ENCODE measurements around the gene TMEM204.

The TMEM204 gene

GRCh38 chr16:1534021-1535020, 855 bp downstream of the TMEM204 start:
- no peak for DNase-seq
- intact Hi-C loops (cut with DNase I) = no loop called here

DNA sequence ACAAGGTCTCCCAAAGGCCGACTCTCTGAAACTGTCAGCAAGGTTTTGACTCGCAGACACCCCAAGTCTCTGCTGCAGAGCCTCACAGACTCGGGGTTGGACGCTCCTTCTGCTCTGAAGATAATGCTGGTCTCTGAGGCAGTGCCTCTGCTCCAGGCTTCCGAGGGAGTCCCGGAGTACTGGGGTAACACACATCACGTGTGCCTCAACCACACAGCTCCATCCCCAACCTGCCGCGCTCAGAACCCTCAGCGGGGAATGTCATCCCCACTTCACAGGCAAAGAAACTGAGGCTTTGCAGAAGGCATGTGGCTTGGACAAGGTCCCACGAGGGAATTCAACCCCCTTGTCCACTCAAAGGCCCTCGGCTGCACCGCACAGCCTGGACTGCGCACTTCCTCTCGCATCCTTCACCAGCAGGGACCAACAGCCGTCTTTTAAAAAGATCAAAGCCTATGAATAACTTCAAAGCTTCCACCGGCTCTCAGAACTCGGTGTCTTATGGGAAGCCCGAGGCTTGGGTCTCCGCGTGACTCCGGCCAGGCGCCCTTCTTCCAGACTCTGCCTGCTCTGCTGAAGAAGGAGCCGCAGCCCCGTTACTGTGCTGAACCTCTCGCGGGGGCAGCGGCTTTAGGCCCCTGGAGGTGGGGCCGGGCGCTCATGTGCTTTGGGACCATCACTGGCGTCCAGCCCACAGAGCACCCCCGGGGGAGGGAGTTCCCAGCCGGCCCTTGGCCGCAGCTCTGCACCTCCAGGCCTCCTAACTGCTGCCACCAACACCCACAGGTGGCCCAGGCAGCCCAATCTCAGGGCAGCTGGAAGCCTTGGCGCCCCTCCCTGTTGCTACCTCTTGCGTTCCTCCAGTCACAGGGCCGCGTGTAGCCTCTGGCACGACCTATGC, 2.2 kb downstream of the TMEM204 start:
- intact Hi-C loops (cut with DNase I) = no loop called here
- no peak for DNase-seq

- no peak for DNase-seq
- intact Hi-C loops (cut with DNase I) = no loop called here
Observed at GRCh38 chr16:1536601-1537000, 3.1 kb downstream of the TMEM204 start.

DNA sequence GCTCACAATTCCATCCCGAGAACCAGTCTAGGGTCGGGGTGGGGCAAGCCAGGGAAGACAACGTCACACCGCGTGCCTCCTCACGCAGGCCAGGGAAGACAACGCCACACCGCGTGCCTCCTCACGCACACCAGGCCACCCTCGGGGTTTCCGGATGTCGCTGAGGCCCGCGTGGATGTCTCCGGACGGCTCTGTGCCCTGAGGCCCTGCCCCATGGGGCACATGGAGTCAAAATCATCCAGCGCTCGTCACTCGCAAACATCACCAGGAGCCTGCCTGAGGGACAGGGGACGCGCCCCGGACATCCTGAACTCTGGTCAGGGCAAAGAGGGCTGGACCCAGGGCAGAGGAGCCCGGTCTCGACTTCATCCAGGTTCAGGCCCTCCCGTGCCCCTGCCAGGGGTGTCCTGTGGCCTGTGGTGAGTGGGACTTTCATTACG, 3.7 kb downstream of the TMEM204 start:
- intact Hi-C loops (cut with DNase I) = no loop called here
- peak in 1 of 10 donors; percentile 78 for DNase-seq

DNA sequence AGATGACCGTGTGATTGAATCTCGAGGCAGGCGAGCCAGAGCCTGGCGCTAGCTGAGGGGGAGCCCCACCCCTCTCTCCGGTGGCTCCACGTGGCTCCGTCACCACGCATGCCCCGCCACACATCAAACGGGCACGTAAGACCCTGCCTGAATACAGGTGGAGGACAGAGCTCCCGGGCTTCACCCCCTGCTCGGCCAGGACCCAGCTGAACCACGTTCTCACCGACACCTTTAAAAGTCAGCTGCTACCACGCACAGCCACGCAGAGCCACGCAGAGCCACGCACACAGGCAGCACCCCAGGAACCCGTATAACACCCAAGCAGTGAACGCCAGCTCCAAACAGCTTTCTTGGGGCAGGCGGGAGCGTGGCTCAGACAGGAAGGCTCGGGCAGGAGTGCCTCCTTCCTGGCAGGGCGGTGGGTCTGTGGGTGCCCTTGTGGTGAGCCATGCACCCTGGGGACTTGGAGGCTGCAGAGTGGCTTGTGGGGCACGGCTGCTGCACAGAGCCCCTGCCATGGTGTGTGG, 4.4 kb downstream of the TMEM204 start:
- intact Hi-C loops (cut with DNase I) = no loop called here
- DNase-seq = no peak

DNA sequence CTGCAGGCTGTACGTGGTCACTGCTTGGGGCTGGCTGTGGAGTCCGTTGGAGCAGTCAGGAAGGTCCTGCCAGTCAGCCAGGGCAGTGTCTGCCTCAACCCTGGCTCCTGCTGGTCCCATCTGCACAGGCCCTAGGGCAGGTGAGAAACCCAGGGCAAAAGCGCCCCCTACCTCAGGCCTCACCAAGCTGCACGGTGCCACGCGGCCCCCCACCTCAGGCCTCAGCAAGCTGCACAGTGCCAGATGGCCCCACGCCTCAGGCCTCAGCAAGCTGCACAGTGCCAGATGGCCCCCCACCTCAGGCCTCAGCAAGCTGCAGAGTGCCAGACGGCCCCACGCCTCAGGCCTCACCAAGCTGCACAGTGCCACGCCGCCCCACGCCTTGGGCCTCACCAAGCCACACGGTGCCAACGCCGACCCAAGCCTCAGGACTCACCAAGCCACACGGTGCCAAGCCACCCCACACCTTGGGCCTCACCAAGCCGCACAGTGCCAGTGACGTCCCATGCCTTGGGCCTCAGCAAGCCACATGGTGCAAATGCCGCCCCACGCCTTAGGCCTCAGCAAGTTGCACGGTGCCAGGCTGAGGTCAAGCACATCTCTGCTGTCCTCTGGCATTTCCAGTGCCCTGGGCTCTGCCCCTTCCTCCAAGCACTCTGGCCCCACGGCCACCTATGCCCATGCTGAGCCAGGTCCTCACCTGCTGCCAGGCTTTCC, 5.5 kb downstream of the TMEM204 start:
- intact Hi-C loops (cut with DNase I) = no loop called here
- peak in 1 of 10 donors; percentile 78 for DNase-seq

DNA sequence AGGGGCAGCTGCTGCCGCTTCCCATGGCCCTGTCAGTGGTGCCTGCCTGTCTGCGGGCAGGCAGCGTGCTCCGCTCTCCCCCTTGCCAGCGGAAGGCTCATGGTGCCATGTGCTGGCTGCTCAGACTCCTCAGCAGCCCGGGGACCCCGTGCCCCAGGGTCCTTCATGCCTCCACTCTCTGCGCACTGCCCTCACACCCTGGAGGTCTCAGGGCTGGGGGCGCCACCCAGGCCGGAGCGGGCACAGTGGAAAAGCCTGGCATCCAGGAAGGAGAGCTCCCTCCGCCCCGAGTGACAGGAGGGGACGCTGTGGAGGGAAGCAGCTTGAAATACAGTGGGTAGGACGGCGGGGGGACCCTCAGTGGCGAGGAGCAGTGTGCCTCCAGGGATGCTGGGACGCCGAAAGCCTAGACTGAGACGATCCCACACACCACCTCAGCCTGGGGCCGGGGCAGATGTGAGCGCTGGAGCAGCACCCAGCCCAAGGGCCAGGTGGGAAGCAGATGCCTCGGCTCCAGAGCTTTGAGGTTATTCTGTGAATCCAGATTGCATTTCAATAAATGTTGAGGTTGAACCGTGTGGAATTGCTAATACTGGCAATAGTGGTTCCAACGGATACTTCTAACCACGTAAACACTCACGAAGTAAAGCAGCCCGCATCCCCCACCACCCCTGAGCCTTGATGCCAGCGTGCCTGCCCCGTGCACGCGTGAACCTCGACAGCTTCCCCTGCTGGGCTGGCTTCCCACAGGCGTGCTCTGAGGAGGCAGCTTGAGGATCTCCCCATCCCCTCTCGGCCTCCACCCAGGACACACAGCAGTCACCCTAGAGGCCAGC, 6.5 kb downstream of the TMEM204 start:
- intact Hi-C loops (cut with DNase I) = no loop called here
- no peak for DNase-seq

- intact Hi-C loops (cut with DNase I) = no loop called here
- DNase-seq = no peak
Observed at GRCh38 chr16:1540556-1540855, 7.0 kb downstream of the TMEM204 start.

DNA sequence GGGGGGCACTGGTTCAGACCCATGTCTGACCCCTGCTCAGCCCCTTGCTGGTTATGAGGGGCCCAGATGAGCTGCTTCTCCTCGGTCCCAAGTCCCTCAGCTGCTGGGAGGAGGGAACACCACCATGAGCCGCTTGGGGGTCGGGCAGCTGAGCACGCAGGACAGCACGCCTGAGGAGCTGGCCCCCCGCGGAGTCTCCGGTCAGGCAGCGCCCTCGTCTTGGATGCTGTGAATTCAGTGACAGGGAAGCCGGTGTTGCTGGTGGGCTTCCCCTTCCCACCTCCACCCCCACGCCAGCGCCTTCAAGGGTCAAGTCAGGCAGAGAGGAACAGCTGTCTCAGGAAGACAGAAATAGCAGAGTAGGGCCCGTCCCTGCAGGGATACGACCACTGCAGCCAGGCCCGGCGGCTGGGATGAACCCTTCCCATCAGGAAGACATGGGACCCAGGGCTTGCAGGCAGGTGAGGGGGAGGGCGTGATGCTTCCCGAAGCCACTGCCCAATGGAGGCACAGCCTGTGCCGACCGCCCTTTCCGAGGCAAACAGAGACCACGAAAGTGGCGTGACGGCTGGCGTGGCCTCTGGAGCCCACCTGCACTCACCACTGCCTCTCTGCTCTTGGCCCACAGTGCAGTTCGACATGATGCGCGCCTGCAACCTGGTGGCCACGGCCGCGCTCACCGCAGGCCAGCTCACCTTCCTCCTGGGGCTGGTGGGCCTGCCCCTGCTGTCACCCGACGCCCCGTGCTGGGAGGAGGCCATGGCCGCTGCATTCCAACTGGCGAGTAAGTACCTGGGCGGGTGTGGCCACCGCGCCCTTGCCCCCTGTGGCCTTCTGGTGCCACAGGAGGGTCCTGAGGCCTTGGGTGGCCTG, 8.1 kb downstream of the TMEM204 start:
- no peak for DNase-seq

DNA sequence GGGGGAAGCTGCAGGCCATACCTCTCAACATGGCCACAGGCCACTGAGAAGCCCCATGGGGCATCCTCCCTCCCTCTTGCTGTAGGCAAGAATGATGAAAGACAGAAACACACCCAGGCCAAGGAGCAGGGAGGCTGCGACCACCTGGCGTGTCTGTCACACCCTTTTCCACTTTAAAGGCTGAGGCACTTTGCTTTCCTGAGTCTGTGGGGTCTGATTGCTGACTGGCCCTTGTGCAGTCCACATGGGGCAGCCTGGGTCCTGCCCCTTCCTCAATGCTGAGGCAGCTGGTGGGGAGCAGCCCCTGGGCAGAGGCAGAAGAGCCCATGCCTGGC, 8.7 kb downstream of the TMEM204 start:
- intact Hi-C loops (cut with DNase I) = no loop called here
- DNase-seq = no peak

More for the DNA sequence above, 8.1 kb downstream of the TMEM204 start:
- intact Hi-C loops (cut with DNase I) = no loop called here

DNA sequence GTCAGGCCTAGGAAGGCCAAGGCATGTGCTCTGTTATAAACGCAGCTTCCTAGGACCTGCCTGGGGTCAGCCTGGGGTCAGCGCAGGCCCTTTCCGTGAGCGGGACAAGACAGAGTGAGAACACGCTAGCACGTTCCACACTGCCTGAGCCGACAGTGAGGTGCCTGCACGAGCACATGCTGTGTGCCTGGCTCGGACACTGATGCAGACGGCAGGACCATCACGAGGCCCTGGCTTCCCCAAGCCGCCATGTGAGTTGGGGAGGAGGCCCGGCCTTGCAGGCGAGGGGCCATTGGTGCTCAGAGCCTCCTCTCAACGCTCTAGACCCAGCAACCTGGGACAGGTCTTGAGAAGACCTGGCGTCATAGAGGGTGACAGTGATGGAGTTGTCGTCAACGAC, 9.1 kb downstream of the TMEM204 start:
- intact Hi-C loops (cut with DNase I) = no loop called here
- DNase-seq = no peak

GRCh38 chr16:1543085-1543896, 9.8 kb downstream of the TMEM204 start:
- no peak for DNase-seq
- intact Hi-C loops (cut with DNase I) = no loop called here

DNA sequence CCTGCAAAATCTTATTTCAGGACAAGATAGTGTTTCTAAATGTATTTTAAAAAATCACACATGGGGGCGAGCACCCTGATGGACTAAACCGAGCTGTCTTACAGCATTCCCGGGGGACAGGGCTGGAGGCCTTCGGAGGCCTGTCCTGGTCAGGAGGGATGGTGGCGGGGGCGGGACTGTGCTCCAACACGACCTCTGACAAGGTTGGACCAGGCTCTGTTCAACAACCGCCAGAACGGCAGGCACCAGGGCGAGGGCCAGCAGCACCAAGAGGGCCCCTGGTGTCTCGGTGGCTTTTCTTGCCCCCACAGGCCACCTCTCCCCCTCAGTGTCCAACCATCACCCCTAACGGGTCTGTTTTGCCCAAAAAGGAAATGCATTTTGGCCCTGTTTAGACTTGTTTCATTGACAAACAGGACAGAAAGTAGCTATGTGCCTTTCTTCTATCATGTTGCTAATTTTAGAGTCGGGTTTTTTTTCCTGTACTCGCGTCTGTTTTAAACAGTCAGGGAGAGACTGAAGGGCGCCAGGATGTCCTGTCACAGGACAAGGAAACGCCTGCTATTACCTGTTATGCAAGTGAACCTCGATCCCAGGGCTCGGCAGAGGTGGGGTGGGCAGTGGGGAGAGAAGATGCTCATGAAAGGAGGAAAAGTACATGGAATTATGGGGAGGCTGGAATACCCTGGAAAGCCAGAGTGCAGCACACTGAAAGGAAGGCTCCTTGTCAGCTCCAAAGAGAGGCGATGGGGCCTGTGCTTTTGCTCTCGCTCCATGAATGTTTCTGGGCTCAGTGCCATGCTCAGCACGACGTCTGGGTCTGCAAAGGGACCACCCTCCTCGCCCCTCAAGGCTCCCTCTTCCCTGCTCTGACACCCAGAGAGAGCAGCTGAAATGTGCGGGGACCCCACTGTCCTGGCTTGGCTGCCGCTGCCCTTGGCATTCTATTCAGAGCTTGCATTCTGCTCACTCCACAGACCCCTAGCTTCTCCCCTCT, 11.9 kb downstream of the TMEM204 start:
- no peak for DNase-seq
- intact Hi-C loops (cut with DNase I) = no loop called here

- DNase-seq = no peak
- intact Hi-C loops (cut with DNase I) = no loop called here
Observed at GRCh38 chr16:1546430-1546829, 13.0 kb downstream of the TMEM204 start.

- intact Hi-C loops (cut with DNase I) = no loop called here
- DNase-seq = no peak
Observed at GRCh38 chr16:1548233-1548632, 14.8 kb downstream of the TMEM204 start.

GRCh38 chr16:1548727-1549126, 15.3 kb downstream of the TMEM204 start:
- intact Hi-C loops (cut with DNase I) = no loop called here
- DNase-seq = no peak

DNA sequence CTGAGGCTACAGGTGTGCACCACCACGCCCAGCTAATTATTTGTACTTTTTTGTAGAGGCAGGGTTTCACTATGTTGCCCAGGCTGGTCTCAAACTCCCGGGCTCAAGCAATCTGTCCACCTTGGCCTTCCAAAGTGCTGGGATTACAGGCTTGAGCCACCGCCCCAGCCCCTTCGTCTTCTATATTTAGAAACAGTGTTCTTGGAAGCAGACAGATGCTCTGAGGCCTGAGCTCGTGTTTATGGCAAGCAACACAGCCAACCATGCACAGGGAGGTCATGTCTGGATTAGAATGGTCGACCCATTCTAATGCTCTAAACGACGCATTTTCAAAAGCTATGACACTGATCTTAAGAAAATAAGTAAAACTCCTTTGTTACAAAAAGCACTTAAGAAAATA, 16.6 kb downstream of the TMEM204 start:
- intact Hi-C loops (cut with DNase I) = no loop called here
- DNase-seq = no peak
